ENCODE measurements around the gene SEC14L6. TPM values are rescaled to one million over a fixed set of nuclear protein-coding genes. Genes with fewer than 3 reads are reported as not detected.

The SEC14L6 gene
- total RNA-seq, 1 experiment from 2014 or later: 1.1 TPM

GRCh38 chr22:30511911-30512310, 34.6 kb downstream of the SEC14L6 start:
- no CpG with 5 or more reads among the region's 7 CpGs for WGBS (ENCODE audit: extremely low coverage, insufficient read length, low lambda C conversion rate)

More at GRCh38 chr22:30511911-30512310, 34.6 kb downstream of the SEC14L6 start:
- H3K4ac ChIP-seq (ENCODE audit: low read depth, low read length): no peak overlapping the region
- no peaks in the 10 kb centered on the region for H3K4me1 Mint-ChIP-seq
- no peak overlapping the region for H3K9ac ChIP-seq (ENCODE audit: extremely low read depth, insufficient read length, low read length)
- H3K27ac Mint-ChIP-seq: no peak overlapping the region
- H3K18ac ChIP-seq (ENCODE audit: insufficient read length, low read depth, low read length): no peak overlapping the region
- no peak overlapping the region for H3K56ac ChIP-seq (ENCODE audit: insufficient read length, low read depth, low read length)
- H3K4me2 ChIP-seq (ENCODE audit: insufficient read depth, insufficient read length, low read length): no peak overlapping the region
- no peak overlapping the region for H2BK20ac ChIP-seq (ENCODE audit: low read depth, low read length, poor library complexity, severe bottlenecking)
- H3K27me3 ChIP-seq (ENCODE audit: insufficient read depth, low read length): no peaks in the 10 kb centered on the region
- H3K79me1 ChIP-seq (ENCODE audit: insufficient read depth, low read depth, low read length, poor library complexity, severe bottlenecking): no peaks in the 10 kb centered on the region
- H2BK120ac ChIP-seq (ENCODE audit: low read depth, low read length, poor library complexity, severe bottlenecking): no peak overlapping the region
- no peaks in the 10 kb centered on the region for H3K4me1 ChIP-seq (ENCODE audit: insufficient read depth, low read length)
- peaks cover 3 to 5% of the 10 kb centered on the region in 2 experiments; a peak in 2 of 5 replicates for H3K9me3 Mint-ChIP-seq
- no peaks in the 10 kb centered on the region for H3K23me2 ChIP-seq (ENCODE audit: insufficient read length, low read depth, low read length, poor library complexity, severe bottlenecking)
- no peak overlapping the region for H2BK15ac ChIP-seq (ENCODE audit: low read depth, low read length)
- DNase-seq: no peak
- H3K14ac ChIP-seq (ENCODE audit: insufficient read depth, low read length): no peak overlapping the region
- H3K27me3 Mint-ChIP-seq (ENCODE audit: low read depth): peaks cover 5% of the 10 kb centered on the region
- no peak overlapping the region for H3T11ph ChIP-seq (ENCODE audit: low read length)
- no peak overlapping the region for H4K91ac ChIP-seq (ENCODE audit: insufficient read length, low read depth, low read length)
- no peak for TF ChIP-seq CTCF (conservative IDR thresholded peaks at IDR 0.05)
- no peak overlapping the region for H2BK5ac ChIP-seq (ENCODE audit: insufficient read length, low read length)
- no peak overlapping the region for H2AFZ ChIP-seq (ENCODE audit: low read length)
- H4K5ac ChIP-seq (ENCODE audit: insufficient read length, low read depth, low read length): no peak overlapping the region
- no peak overlapping the region for H3K23ac ChIP-seq (ENCODE audit: insufficient read length, low read depth, low read length)
- no peaks in the 10 kb centered on the region for H3K9me3 ChIP-seq (ENCODE audit: control insufficient read depth, low read depth, low read length)
- no peak overlapping the region for H2AK5ac ChIP-seq (ENCODE audit: insufficient read length, low read length)
- no peaks in the 10 kb centered on the region for H4K20me1 ChIP-seq (ENCODE audit: control insufficient read depth, insufficient read depth, insufficient read length)
- H4K8ac ChIP-seq (replicated peaks; ENCODE audit: insufficient read length, low read depth, low read length): no peak overlapping the region
- no peak overlapping the region for H3K4me3 Mint-ChIP-seq
- H3K36me3 Mint-ChIP-seq (ENCODE audit: insufficient read depth in 1 of 3, low read depth in 3 of 3): no peaks in the 10 kb centered on the region
- H3K79me2 ChIP-seq (ENCODE audit: insufficient read depth, low read length): no peaks in the 10 kb centered on the region
- no peak overlapping the region for H2BK12ac ChIP-seq (ENCODE audit: insufficient read length, low read depth, low read length)
- no peak overlapping the region for H3K27ac ChIP-seq (ENCODE audit: insufficient read length, low read depth, low read length)
